Loucy (cell line): Measurements from ENCODE around the gene SLC39A11.

ENCODE experiments used
- H2AFZ ChIP-seq: fragments of 200-600 bp; sonication (generic); 2 replicates; pipeline ENCODE4 v1.6.0; 2016; ENCODE audit warnings: antibody characterized with exemption, mild to moderate bottlenecking, low read length, moderate library complexity
- H3F3A ChIP-seq: fragments of 200-600 bp; 2 replicates; pipeline ENCODE4 v1.6.0; 2016; ENCODE audit warnings: antibody characterized with exemption, low read depth, mild to moderate bottlenecking
- H3K27me3 ChIP-seq: fragments of 200-600 bp; sonication (generic); 2 replicates; pipeline ENCODE4 v1.6.1; 2014; ENCODE audit warnings: low read length, mild to moderate bottlenecking; ENCODE audit not compliant: insufficient read depth, poor library complexity, severe bottlenecking
- H3K36me3 ChIP-seq: fragments of 200-600 bp; sonication (generic); 2 replicates; pipeline ENCODE4 v1.6.1; 2016; ENCODE audit warnings: low read length; ENCODE audit not compliant: insufficient read depth
- H3K4me1 ChIP-seq: fragments of 200-600 bp; sonication (generic); 2 replicates; pipeline ENCODE4 v1.5.1; 2014; ENCODE audit warnings: low read length, mild to moderate bottlenecking; ENCODE audit not compliant: insufficient read depth, poor library complexity, severe bottlenecking
- H3K4me2 ChIP-seq: fragments of 200-600 bp; sonication (generic); 2 replicates; pipeline ENCODE4 v1.6.0; 2014; ENCODE audit warnings: antibody characterized with exemption, low read length, low read depth, mild to moderate bottlenecking; ENCODE audit not compliant: poor library complexity, severe bottlenecking
- H3K4me3 ChIP-seq: fragments of 200-600 bp; sonication (generic); 2 replicates; pipeline ENCODE4 v1.5.1; 2014; ENCODE audit warnings: low read length, mild to moderate bottlenecking, mixed read lengths; ENCODE audit not compliant: poor library complexity, severe bottlenecking
- H3K79me2 ChIP-seq: fragments of 200-600 bp; sonication (generic); 2 replicates; pipeline ENCODE4 v1.6.1; 2014; ENCODE audit warnings: low read length; ENCODE audit not compliant: insufficient read depth
- H3K9ac ChIP-seq: fragments of 200-600 bp; sonication (generic); 2 replicates; pipeline ENCODE4 v1.6.0; 2014; ENCODE audit warnings: mild to moderate bottlenecking, low read depth, low read length, moderate library complexity; ENCODE audit not compliant: poor library complexity, severe bottlenecking
- H3K9me2 ChIP-seq: fragments of 200-600 bp; sonication (generic); replicated peaks from 2 replicates; pipeline ENCODE4 v1.6.1; 2016; ENCODE audit warnings: low read depth, low read length, mixed read lengths
- H3K9me3 ChIP-seq: fragments of 200-600 bp; sonication (generic); 2 replicates; pipeline ENCODE4 v1.6.1; 2014; ENCODE audit warnings: mild to moderate bottlenecking, antibody characterized with exemption, low read length, low read depth; ENCODE audit not compliant: insufficient read depth
- H4K20me1 ChIP-seq: fragments of 200-600 bp; sonication (generic); 2 replicates; pipeline ENCODE4 v1.6.0; 2014; ENCODE audit warnings: antibody characterized with exemption, low read length, mild to moderate bottlenecking; ENCODE audit not compliant: insufficient read depth, poor library complexity, severe bottlenecking
- CTCF ChIP-seq: fragments of 200-600 bp; sonication (generic); conservative IDR thresholded peaks from 2 replicates; pipeline ENCODE4 v1.5.1; 2014; ENCODE audit warnings: mild to moderate bottlenecking, antibody characterized with exemption, low read length
- EZH2phosphoT487 ChIP-seq: fragments of 200-600 bp; IDR thresholded peaks from 2 replicates; pipeline ENCODE4 v1.6.1; 2018; ENCODE audit warnings: antibody characterized with exemption, mild to moderate bottlenecking, moderate library complexity, borderline replicate concordance

Gene SLC39A11

GRCh38 chr17:72948115-72948514 is 144.4 kb downstream of the SLC39A11 start:
- peaks cover 17% of the 10 kb centered on the region; the same call in 1 of the 2 replicates for H3K36me3 ChIP-seq
- no peaks in the 10 kb centered on the region for H3K9me2 ChIP-seq
- no peak overlapping the region for H3K4me3 ChIP-seq
- no peaks in the 10 kb centered on the region for H4K20me1 ChIP-seq
- no peaks in the 10 kb centered on the region for H3F3A ChIP-seq
- H3K4me2 ChIP-seq = no peak overlapping the region
- no peaks in the 10 kb centered on the region for H3K79me2 ChIP-seq
- H3K27me3 ChIP-seq = no peaks in the 10 kb centered on the region
- H2AFZ ChIP-seq = no peak overlapping the region
- H3K4me1 ChIP-seq = no peaks in the 10 kb centered on the region
- H3K9ac ChIP-seq = no peak overlapping the region
- no peaks in the 10 kb centered on the region for H3K9me3 ChIP-seq
- TF ChIP-seq EZH2phosphoT487 (no peak), CTCF (no peak)

GRCh38 chr17:72947475-72947874 is 145.0 kb downstream of the SLC39A11 start:
- peaks cover 19% of the 10 kb centered on the region; the same call in 1 of the 2 replicates for H3K36me3 ChIP-seq
- no peaks in the 10 kb centered on the region for H3K27me3 ChIP-seq
- TF ChIP-seq CTCF (no peak), EZH2phosphoT487 (no peak)
- no peaks in the 10 kb centered on the region for H3K79me2 ChIP-seq
- no peaks in the 10 kb centered on the region for H3K9me2 ChIP-seq
- H3K9me3 ChIP-seq = no peaks in the 10 kb centered on the region
- H3F3A ChIP-seq = no peaks in the 10 kb centered on the region
- H3K9ac ChIP-seq = no peak overlapping the region
- no peak overlapping the region for H2AFZ ChIP-seq
- no peaks in the 10 kb centered on the region for H3K4me1 ChIP-seq
- H3K4me2 ChIP-seq = no peak overlapping the region
- no peak overlapping the region for H3K4me3 ChIP-seq
- H4K20me1 ChIP-seq = no peaks in the 10 kb centered on the region

- no peaks in the 10 kb centered on the region for H3K9me3 ChIP-seq
- TF ChIP-seq CTCF (no peak), EZH2phosphoT487 (no peak)
- no peaks in the 10 kb centered on the region for H3K4me1 ChIP-seq
Observed at GRCh38 chr17:72946696-72947095, 145.8 kb downstream of the SLC39A11 start.

More at GRCh38 chr17:72946696-72947095, 145.8 kb downstream of the SLC39A11 start:
- H3K36me3 ChIP-seq = peaks cover 22% of the 10 kb centered on the region; the same call in 1 of the 2 replicates
- no peak overlapping the region for H3K9ac ChIP-seq
- no peak overlapping the region for H3K4me2 ChIP-seq
- H3K79me2 ChIP-seq = no peaks in the 10 kb centered on the region
- H3K27me3 ChIP-seq = no peaks in the 10 kb centered on the region
- H2AFZ ChIP-seq = no peak overlapping the region
- no peaks in the 10 kb centered on the region for H4K20me1 ChIP-seq
- H3F3A ChIP-seq = no peaks in the 10 kb centered on the region
- no peaks in the 10 kb centered on the region for H3K9me2 ChIP-seq
- no peak overlapping the region for H3K4me3 ChIP-seq
